PC-3 (cell line): ENCODE data around the gene NBPF3. TPM values are rescaled to one million over a fixed set of nuclear protein-coding genes. Genes with fewer than 3 reads are reported as not detected.
"Not testable (repeated sequence)": the region's sequence is repeated elsewhere in the genome, so short reads cannot be mapped to it uniquely, and the experiment has no call there.

Experiments used
- ATAC-seq: fragments of 200-7000 bp; cut with Tn5 transposase; 2 replicates; pipeline ENCODE4 v1.9.1; 2020; ENCODE audit warnings: mild to moderate bottlenecking, moderate library complexity
- BruUV-seq: library from RNA; stranded (reverse); fragments of 400-500 nt; replicated peaks from 2 replicates; lab custom pipeline; 2021; lab: Mats Ljungman, UMichigan
- CTCF ChIA-PET: fragments of 300-600 bp; sonication (Branson Sonifier 250); formaldehyde crosslinking; loops from one replicate; lab custom pipeline; 2022; ENCODE audit warnings: antibody characterized with exemption; lab: Charles Lee
- POLR2A ChIA-PET: fragments of 300-600 bp; sonication (Branson Sonifier 250); formaldehyde crosslinking; loops from one replicate; lab custom pipeline; 2022; ENCODE audit warnings: antibody characterized with exemption; ENCODE audit not compliant: unreplicated experiment; lab: Charles Lee
- DNase-seq: peaks from one replicate; pipeline ENCODE4 v3.0.0-alpha.2; 2015
- H2AFZ ChIP-seq: fragments of 300-600 bp; sonication (generic); 2 replicates; pipeline ENCODE4 v1.6.0; 2016; ENCODE audit warnings: antibody characterized with exemption, low read length
- H3F3A ChIP-seq: fragments of 300-600 bp; sonication (generic); one replicate; pipeline ENCODE4 v1.6.0; 2017; ENCODE audit warnings: antibody characterized with exemption, low read length, control low read depth, mild to moderate bottlenecking; ENCODE audit not compliant: unreplicated experiment
- H3K27ac ChIP-seq: fragments of 300-600 bp; sonication (generic); 2 replicates; pipeline ENCODE4 v1.5.1; 2016; ENCODE audit warnings: mild to moderate bottlenecking, low read length
- H3K27me3 ChIP-seq: fragments of 300-600 bp; sonication (generic); 2 replicates; pipeline ENCODE4 v1.6.1; 2016; ENCODE audit warnings: low read length, mixed read lengths
- H3K36me3 ChIP-seq: fragments of 300-600 bp; sonication (generic); 2 replicates; pipeline ENCODE4 v1.6.1; 2016; ENCODE audit warnings: low read depth, mixed run types, low read length, mixed read lengths
- H3K4me1 ChIP-seq: fragments of 300-600 bp; sonication (generic); 2 replicates; pipeline ENCODE4 v1.5.1; 2016; ENCODE audit warnings: low read length; ENCODE audit not compliant: insufficient read depth
- H3K4me2 ChIP-seq: fragments of 300-600 bp; sonication (generic); 2 replicates; pipeline ENCODE4 v1.6.0; 2016; ENCODE audit warnings: low read length
- H3K4me3 ChIP-seq: fragments of 300-600 bp; sonication (generic); 2 replicates; pipeline ENCODE4 v1.5.1; 2016; ENCODE audit warnings: mild to moderate bottlenecking, low read length, mixed read lengths
- H3K79me2 ChIP-seq: fragments of 300-600 bp; sonication (generic); 2 replicates; pipeline ENCODE4 v1.6.1; 2017; ENCODE audit warnings: low read length, mixed read lengths
- H3K9ac ChIP-seq: fragments of 300-600 bp; sonication (generic); 2 replicates; pipeline ENCODE4 v1.6.0; 2016; ENCODE audit warnings: mild to moderate bottlenecking, low read length
- H3K9me2 ChIP-seq: fragments of 300-600 bp; sonication (generic); replicated peaks from 2 replicates; pipeline ENCODE4 v1.6.1; 2016; ENCODE audit warnings: mixed run types, low read length, mixed read lengths
- H3K9me3 ChIP-seq: fragments of 300-600 bp; sonication (generic); 2 replicates; pipeline ENCODE4 v1.6.1; 2016; ENCODE audit warnings: low read length, mixed read lengths
- H4K20me1 ChIP-seq: fragments of 300-600 bp; sonication (generic); 2 replicates; pipeline ENCODE4 v1.6.1; 2016; ENCODE audit warnings: low read length, mixed read lengths
- intact Hi-C: fragments of 100-400 bp; cut with micrococcal nuclease; formaldehyde crosslinking; loops from 2 replicates; pipeline ENCODE4 v1.9.0; 2023
- total RNA-seq: library from RNA; depleted of rRNA; stranded (reverse); fragments of >200 nt; gene quantifications from 2 replicates; pipeline ENCODE4 v1.2.3, GENCODE V29; 2014

NBPF3 gene
- total RNA-seq, 1 experiment from 2014 or later, result 26.0 TPM

GRCh38 chr1:21427798-21428480, 12.0 kb upstream of the NBPF3 start:
- H3K4me3 ChIP-seq, H3K27ac ChIP-seq, H3K9me3 ChIP-seq, H3K36me3 ChIP-seq, POLR2A ChIA-PET, H3K27me3 ChIP-seq, ATAC-seq, H3K79me2 ChIP-seq, H3K9me2 ChIP-seq, BruUV-seq, H3K4me2 ChIP-seq, H2AFZ ChIP-seq, intact Hi-C loops, CTCF ChIA-PET, H3K9ac ChIP-seq, DNase-seq, H3F3A ChIP-seq, H4K20me1 ChIP-seq, H3K4me1 ChIP-seq: not testable (repeated sequence)

- BruUV-seq, ATAC-seq, H4K20me1 ChIP-seq, H3K79me2 ChIP-seq, H3K36me3 ChIP-seq, H3F3A ChIP-seq, H3K9me3 ChIP-seq, H3K27ac ChIP-seq, DNase-seq, H3K4me3 ChIP-seq, H3K9ac ChIP-seq, POLR2A ChIA-PET, H3K4me2 ChIP-seq, H3K27me3 ChIP-seq, H3K9me2 ChIP-seq, intact Hi-C loops, H2AFZ ChIP-seq, H3K4me1 ChIP-seq, CTCF ChIA-PET: not testable (repeated sequence)
These were observed 11.4 kb upstream of the NBPF3 start for GRCh38 chr1:21428481-21429073.

- H3K4me1 ChIP-seq, DNase-seq, H3K9me2 ChIP-seq, H3K27me3 ChIP-seq, H4K20me1 ChIP-seq, H3K4me3 ChIP-seq, H3K9ac ChIP-seq, H3K4me2 ChIP-seq, H3K27ac ChIP-seq, intact Hi-C loops, H3K36me3 ChIP-seq, H3K9me3 ChIP-seq, ATAC-seq, H3F3A ChIP-seq, POLR2A ChIA-PET, H2AFZ ChIP-seq, BruUV-seq, CTCF ChIA-PET, H3K79me2 ChIP-seq: not testable (repeated sequence)
These were observed 10.7 kb upstream of the NBPF3 start for GRCh38 chr1:21429210-21429609.

GRCh38 chr1:21430875-21431274, 9.1 kb upstream of the NBPF3 start:
- not testable (repeated sequence) for DNase-seq, ATAC-seq

More at GRCh38 chr1:21430875-21431274, 9.1 kb upstream of the NBPF3 start:
- H3F3A ChIP-seq, H3K9me2 ChIP-seq, H3K27me3 ChIP-seq, H3K4me2 ChIP-seq, H2AFZ ChIP-seq, H3K79me2 ChIP-seq, H3K36me3 ChIP-seq, H3K9ac ChIP-seq, intact Hi-C loops, POLR2A ChIA-PET, H3K4me3 ChIP-seq, H3K9me3 ChIP-seq, H3K27ac ChIP-seq, CTCF ChIA-PET, H3K4me1 ChIP-seq, H4K20me1 ChIP-seq, BruUV-seq: not testable (repeated sequence)
